GM19455 (cell line): Measurements from ENCODE around the gene PAX5.

ENCODE experiments used
- ATAC-seq: cut with Tn5 transposase; IDR thresholded peaks from one replicate; pipeline ENCODE4 v1.9.1; 2021; ENCODE audit not compliant: unreplicated experiment

The PAX5 gene

GRCh38 chr9:36818242-36818938, 215.7 kb downstream of the PAX5 start:
- no peak for ATAC-seq

GRCh38 chr9:36817160-36817834, 216.8 kb downstream of the PAX5 start:
- ATAC-seq, result no peak

GRCh38 chr9:36816371-36816770, 217.7 kb downstream of the PAX5 start:
- no peak for ATAC-seq

GRCh38 chr9:36815566-36816348, 218.3 kb downstream of the PAX5 start:
- ATAC-seq, result no peak

GRCh38 chr9:36815023-36815422, 219.0 kb downstream of the PAX5 start:
- no peak for ATAC-seq

- ATAC-seq, result no peak
These were observed 220.9 kb downstream of the PAX5 start for GRCh38 chr9:36813154-36813553.

GRCh38 chr9:36812556-36812955, 221.5 kb downstream of the PAX5 start:
- ATAC-seq, result no peak

- ATAC-seq, result no peak
These were observed 225.8 kb downstream of the PAX5 start for GRCh38 chr9:36808251-36808650.

- no peak for ATAC-seq
These were observed 230.1 kb downstream of the PAX5 start for GRCh38 chr9:36803961-36804360.

GRCh38 chr9:36802201-36802920, 231.7 kb downstream of the PAX5 start:
- ATAC-seq, result no peak

- ATAC-seq, result no peak
These were observed 233.6 kb downstream of the PAX5 start for GRCh38 chr9:36800455-36800854.

- no peak for ATAC-seq
These were observed 235.6 kb downstream of the PAX5 start for GRCh38 chr9:36798350-36799065.

GRCh38 chr9:36797471-36798220, 236.4 kb downstream of the PAX5 start:
- no peak for ATAC-seq

GRCh38 chr9:36796671-36797419, 237.2 kb downstream of the PAX5 start:
- ATAC-seq, result no peak

GRCh38 chr9:36794461-36794860, 239.6 kb downstream of the PAX5 start:
- ATAC-seq, result no peak

- no peak for ATAC-seq
These were observed 240.8 kb downstream of the PAX5 start for GRCh38 chr9:36793277-36793676.

- no peak for ATAC-seq
These were observed 242.7 kb downstream of the PAX5 start for GRCh38 chr9:36791222-36791950.

- ATAC-seq, result no peak
These were observed 244.2 kb downstream of the PAX5 start for GRCh38 chr9:36789886-36790285.

- ATAC-seq, result no peak
These were observed 245.5 kb downstream of the PAX5 start for GRCh38 chr9:36788534-36788933.
